Panc1 (cell line): ENCODE data around the gene SLC16A1.

Experiments used
- POLR2AphosphoS5 ChIP-seq: IDR thresholded peaks from 2 replicates; pipeline ENCODE4 v1.6.1; 2012; ENCODE audit warnings: mild to moderate bottlenecking, low read depth, low read length, moderate library complexity
- TF ChIP-seq, protein P1 (sequence below): fragments of 450-650 bp; IDR thresholded peaks from 2 replicates; pipeline ENCODE4 v1.5.1; 2017; ENCODE audit warnings: mild to moderate bottlenecking
- TF ChIP-seq, protein P2 (sequence below), 2 experiments: IDR thresholded peaks; 2 replicates each; pipeline ENCODE4 v1.6.1; 2011 to 2012; ENCODE audit warnings: low read depth in 2 of 2, control low read depth in 1 of 2, low read length in 1 of 2, mild to moderate bottlenecking in 1 of 2, moderate library complexity in 1 of 2; ENCODE audit not compliant: insufficient read depth in 1 of 2

DNA sequence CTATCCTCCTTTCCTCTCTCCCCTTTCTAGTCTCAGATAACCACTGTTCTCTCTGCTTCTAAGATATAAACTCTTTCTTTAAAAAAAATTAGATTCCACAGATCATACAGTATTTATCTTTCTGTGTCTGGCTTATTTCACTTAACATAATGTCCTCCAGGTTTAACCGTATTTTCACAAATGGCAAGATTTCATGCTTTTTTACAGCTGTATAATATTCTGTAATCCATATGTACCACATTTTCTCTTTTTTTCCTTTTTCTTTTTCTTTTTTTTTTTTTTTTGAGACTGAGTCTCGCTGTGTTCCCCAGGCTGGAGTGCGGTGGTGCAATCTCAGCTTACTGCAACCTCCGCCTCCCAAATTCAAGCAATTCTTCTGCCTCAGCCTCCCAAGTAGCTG lies 5.1 kb upstream of the SLC16A1 start:
- TF ChIP-seq, protein P1, sequence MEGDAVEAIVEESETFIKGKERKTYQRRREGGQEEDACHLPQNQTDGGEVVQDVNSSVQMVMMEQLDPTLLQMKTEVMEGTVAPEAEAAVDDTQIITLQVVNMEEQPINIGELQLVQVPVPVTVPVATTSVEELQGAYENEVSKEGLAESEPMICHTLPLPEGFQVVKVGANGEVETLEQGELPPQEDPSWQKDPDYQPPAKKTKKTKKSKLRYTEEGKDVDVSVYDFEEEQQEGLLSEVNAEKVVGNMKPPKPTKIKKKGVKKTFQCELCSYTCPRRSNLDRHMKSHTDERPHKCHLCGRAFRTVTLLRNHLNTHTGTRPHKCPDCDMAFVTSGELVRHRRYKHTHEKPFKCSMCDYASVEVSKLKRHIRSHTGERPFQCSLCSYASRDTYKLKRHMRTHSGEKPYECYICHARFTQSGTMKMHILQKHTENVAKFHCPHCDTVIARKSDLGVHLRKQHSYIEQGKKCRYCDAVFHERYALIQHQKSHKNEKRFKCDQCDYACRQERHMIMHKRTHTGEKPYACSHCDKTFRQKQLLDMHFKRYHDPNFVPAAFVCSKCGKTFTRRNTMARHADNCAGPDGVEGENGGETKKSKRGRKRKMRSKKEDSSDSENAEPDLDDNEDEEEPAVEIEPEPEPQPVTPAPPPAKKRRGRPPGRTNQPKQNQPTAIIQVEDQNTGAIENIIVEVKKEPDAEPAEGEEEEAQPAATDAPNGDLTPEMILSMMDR = no peak
- no peak for TF ChIP-seq POLR2AphosphoS5
- TF ChIP-seq, protein P2, sequence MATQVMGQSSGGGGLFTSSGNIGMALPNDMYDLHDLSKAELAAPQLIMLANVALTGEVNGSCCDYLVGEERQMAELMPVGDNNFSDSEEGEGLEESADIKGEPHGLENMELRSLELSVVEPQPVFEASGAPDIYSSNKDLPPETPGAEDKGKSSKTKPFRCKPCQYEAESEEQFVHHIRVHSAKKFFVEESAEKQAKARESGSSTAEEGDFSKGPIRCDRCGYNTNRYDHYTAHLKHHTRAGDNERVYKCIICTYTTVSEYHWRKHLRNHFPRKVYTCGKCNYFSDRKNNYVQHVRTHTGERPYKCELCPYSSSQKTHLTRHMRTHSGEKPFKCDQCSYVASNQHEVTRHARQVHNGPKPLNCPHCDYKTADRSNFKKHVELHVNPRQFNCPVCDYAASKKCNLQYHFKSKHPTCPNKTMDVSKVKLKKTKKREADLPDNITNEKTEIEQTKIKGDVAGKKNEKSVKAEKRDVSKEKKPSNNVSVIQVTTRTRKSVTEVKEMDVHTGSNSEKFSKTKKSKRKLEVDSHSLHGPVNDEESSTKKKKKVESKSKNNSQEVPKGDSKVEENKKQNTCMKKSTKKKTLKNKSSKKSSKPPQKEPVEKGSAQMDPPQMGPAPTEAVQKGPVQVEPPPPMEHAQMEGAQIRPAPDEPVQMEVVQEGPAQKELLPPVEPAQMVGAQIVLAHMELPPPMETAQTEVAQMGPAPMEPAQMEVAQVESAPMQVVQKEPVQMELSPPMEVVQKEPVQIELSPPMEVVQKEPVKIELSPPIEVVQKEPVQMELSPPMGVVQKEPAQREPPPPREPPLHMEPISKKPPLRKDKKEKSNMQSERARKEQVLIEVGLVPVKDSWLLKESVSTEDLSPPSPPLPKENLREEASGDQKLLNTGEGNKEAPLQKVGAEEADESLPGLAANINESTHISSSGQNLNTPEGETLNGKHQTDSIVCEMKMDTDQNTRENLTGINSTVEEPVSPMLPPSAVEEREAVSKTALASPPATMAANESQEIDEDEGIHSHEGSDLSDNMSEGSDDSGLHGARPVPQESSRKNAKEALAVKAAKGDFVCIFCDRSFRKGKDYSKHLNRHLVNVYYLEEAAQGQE (IDR thresholded peaks at IDR 0.05; ENCODE audit: insufficient read depth in 1 of 2, low read depth in 2 of 2, low read length in 1 of 2) = no peak
